ENCODE data around the gene THAP12. TPM values are rescaled to one million over a fixed set of nuclear protein-coding genes. Genes with fewer than 3 reads are reported as not detected.

THAP12 gene
- total RNA-seq, 5 donors from 2014 or later (not counting 1 experiment from before 2014, with no cell fraction given), result 41.0 to 51.3 (median 49.0) TPM

- no peak overlapping the region for H3K4me3 ChIP-seq (ENCODE audit: control insufficient read depth in 1 of 2, extremely low read depth in 1 of 2, low read length in 1 of 2)
- no peaks in the 10 kb centered on the region for H3K9me3 ChIP-seq
- ChIA-PET POLR2A (no interaction called here), CTCF (interaction anchor here (0.5 to 1.0 kb wide), 3 partner anchors 23 to 109 kb away, joined by 3 to 5 read pairs (median 4); no protein-coding TSS in a partner anchor)
- H3K4me3 Mint-ChIP-seq, result no peak overlapping the region
- no peak overlapping the region for H3K27ac ChIP-seq (ENCODE audit: low read length)
- H3K36me3 Mint-ChIP-seq, result no peaks in the 10 kb centered on the region
- H3K27me3 ChIP-seq (replicated peaks in 1 of 2; ENCODE audit: control insufficient read depth in 2 of 2, extremely low read depth in 1 of 2, insufficient read depth in 2 of 2, low read length in 1 of 2), result peaks cover 0 to 44% of the 10 kb centered on the region in 2 experiments
- peaks cover 0 to 9% (median 0%) of the 10 kb centered on the region in 3 donors for H3K4me1 Mint-ChIP-seq
- no peaks in the 10 kb centered on the region for H3K36me3 ChIP-seq (ENCODE audit: control insufficient read depth in 2 of 2, extremely low read depth in 1 of 2, insufficient read depth in 1 of 2, low read length in 1 of 2)
- no peak overlapping the region for H3K27ac Mint-ChIP-seq
- no CpG with 5 or more reads among the region's 3 CpGs for WGBS (ENCODE audit: insufficient coverage)
- peaks cover 0 to 6% of the 10 kb centered on the region in 2 experiments for H3K4me1 ChIP-seq (ENCODE audit: control insufficient read depth in 1 of 2, extremely low read depth in 1 of 2, insufficient read depth in 2 of 2, low read length in 2 of 2)
- H3K9me3 Mint-ChIP-seq, result no peaks in the 10 kb centered on the region
- H3K27me3 Mint-ChIP-seq, result peaks cover 23 to 25% of the 10 kb centered on the region in 2 donors
- ATAC-seq (replicated peaks in 1 of 4) (no peak), DNase-seq (no peak)
These were observed 64.2 kb downstream of the THAP12 start for GRCh38 chr11:76316726-76317125.

- Histone ChIP-seq H3K4me3 (ENCODE audit: control insufficient read depth in 1 of 2, extremely low read depth in 1 of 2, low read length in 1 of 2) (no peak overlapping the region), H3K36me3 (ENCODE audit: control insufficient read depth in 2 of 2, extremely low read depth in 1 of 2, insufficient read depth in 1 of 2, low read length in 1 of 2) (no peaks in the 10 kb centered on the region), H3K4me1 (ENCODE audit: control insufficient read depth in 1 of 2, extremely low read depth in 1 of 2, insufficient read depth in 2 of 2, low read length in 2 of 2) (peaks cover 0 to 6% of the 10 kb centered on the region in 2 experiments), H3K27ac (ENCODE audit: low read length) (no peak overlapping the region), H3K9me3 (no peaks in the 10 kb centered on the region), H3K27me3 (replicated peaks in 1 of 2; ENCODE audit: control insufficient read depth in 2 of 2, extremely low read depth in 1 of 2, insufficient read depth in 2 of 2, low read length in 1 of 2) (peaks cover 0 to 34% of the 10 kb centered on the region in 2 experiments)
- DNase-seq, result no peak
- Mint-ChIP-seq H3K4me1 (peaks cover 0 to 9% (median 0%) of the 10 kb centered on the region in 3 donors), H3K27me3 (peaks cover 10 to 12% of the 10 kb centered on the region in 2 donors), H3K27ac (no peak overlapping the region), H3K9me3 (no peaks in the 10 kb centered on the region), H3K4me3 (no peak overlapping the region), H3K36me3 (no peaks in the 10 kb centered on the region)
- 90% methylated on average over 3 of the region's 8 CpGs for WGBS (ENCODE audit: insufficient coverage)
- CTCF ChIA-PET, result no interaction called here
- ATAC-seq (replicated peaks in 1 of 4), result no peak
- POLR2A ChIA-PET, result no interaction called here
These were observed 65.6 kb downstream of the THAP12 start for GRCh38 chr11:76315182-76315853.

GRCh38 chr11:76314741-76315090, 66.2 kb downstream of the THAP12 start:
- no peak overlapping the region for H3K4me3 Mint-ChIP-seq
- ATAC-seq (replicated peaks in 1 of 4) (no peak), DNase-seq (no peak)
- H3K9me3 Mint-ChIP-seq, result no peaks in the 10 kb centered on the region
- CTCF ChIA-PET, result interaction anchor here in 1 of 2 donors (1.5 kb wide), 1 partner anchor 108 kb away, joined by 3 read pairs; no protein-coding TSS in a partner anchor
- no peak overlapping the region for H3K27ac ChIP-seq (ENCODE audit: low read length)
- no peak overlapping the region for H3K27ac Mint-ChIP-seq
- no peaks in the 10 kb centered on the region for H3K36me3 Mint-ChIP-seq
- H3K27me3 ChIP-seq (replicated peaks in 1 of 2; ENCODE audit: control insufficient read depth in 2 of 2, extremely low read depth in 1 of 2, insufficient read depth in 2 of 2, low read length in 1 of 2), result peaks cover 0 to 28% of the 10 kb centered on the region in 2 experiments
- H3K27me3 Mint-ChIP-seq, result peaks cover 4 to 7% of the 10 kb centered on the region in 2 donors
- H3K4me1 ChIP-seq (ENCODE audit: control insufficient read depth in 1 of 2, extremely low read depth in 1 of 2, insufficient read depth in 2 of 2, low read length in 2 of 2), result peaks cover 0 to 6% of the 10 kb centered on the region in 2 experiments
- H3K36me3 ChIP-seq (ENCODE audit: control insufficient read depth in 2 of 2, extremely low read depth in 1 of 2, insufficient read depth in 1 of 2, low read length in 1 of 2), result no peaks in the 10 kb centered on the region
- POLR2A ChIA-PET, result no interaction called here
- H3K4me3 ChIP-seq (ENCODE audit: control insufficient read depth in 1 of 2, extremely low read depth in 1 of 2, low read length in 1 of 2), result no peak overlapping the region
- no peaks in the 10 kb centered on the region for H3K9me3 ChIP-seq
- peaks cover 0 to 9% (median 0%) of the 10 kb centered on the region in 3 donors for H3K4me1 Mint-ChIP-seq
- 100% methylated on average over 2 of the region's 4 CpGs for WGBS (ENCODE audit: insufficient coverage)

DNA sequence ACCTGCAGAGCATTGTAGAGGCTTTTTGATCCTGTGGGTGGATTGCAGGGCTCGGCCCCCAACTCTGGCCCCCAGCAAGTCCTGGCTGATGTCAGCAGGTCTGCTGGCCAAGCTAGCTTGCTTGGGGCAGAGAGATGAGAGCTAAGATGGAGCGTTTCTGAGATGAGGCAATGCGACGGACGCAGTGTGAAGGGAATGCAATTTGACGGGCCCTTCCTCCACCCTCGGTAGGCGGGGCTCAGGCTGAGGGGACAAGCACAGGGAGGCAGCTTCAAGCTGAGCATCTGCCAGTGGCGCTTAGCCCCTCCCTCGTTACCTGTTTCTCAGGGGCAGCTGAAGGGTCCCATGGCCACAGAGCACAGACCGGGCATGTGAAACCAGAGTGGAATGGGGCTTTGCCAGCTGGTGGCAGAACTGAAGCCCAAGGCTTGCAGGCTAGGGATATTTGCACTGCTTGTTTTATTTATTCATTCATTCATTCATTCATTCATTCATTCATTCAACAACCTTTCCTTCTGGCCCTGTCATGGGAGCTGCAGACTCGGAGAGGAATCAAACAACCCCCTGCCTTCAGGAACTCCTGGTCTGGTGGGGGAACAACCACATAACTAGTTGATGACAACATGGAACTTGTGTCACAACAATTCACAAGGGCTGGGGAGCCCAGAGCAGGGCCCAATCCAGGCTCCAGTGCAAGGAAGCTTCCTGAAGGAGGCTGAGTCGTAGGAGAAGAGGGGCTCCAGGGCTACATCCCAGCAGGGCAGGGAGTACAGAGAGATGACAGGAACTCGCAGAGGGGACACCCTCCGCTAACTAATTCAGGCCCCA, 66.8 kb downstream of the THAP12 start:
- Histone ChIP-seq H3K9me3 (no peaks in the 10 kb centered on the region), H3K4me1 (ENCODE audit: control insufficient read depth in 1 of 2, extremely low read depth in 1 of 2, insufficient read depth in 2 of 2, low read length in 2 of 2) (peaks cover 0 to 6% of the 10 kb centered on the region in 2 experiments), H3K4me3 (ENCODE audit: control insufficient read depth in 1 of 2, extremely low read depth in 1 of 2, low read length in 1 of 2) (no peak overlapping the region), H3K27ac (ENCODE audit: low read length) (no peak overlapping the region), H3K27me3 (replicated peaks in 1 of 2; ENCODE audit: control insufficient read depth in 2 of 2, extremely low read depth in 1 of 2, insufficient read depth in 2 of 2, low read length in 1 of 2) (peaks cover 0 to 26% of the 10 kb centered on the region in 2 experiments), H3K36me3 (ENCODE audit: control insufficient read depth in 2 of 2, extremely low read depth in 1 of 2, insufficient read depth in 1 of 2, low read length in 1 of 2) (no peaks in the 10 kb centered on the region)
- Mint-ChIP-seq H3K27me3 (peaks cover 3 to 4% of the 10 kb centered on the region in 2 donors), H3K36me3 (no peaks in the 10 kb centered on the region), H3K27ac (no peak overlapping the region), H3K9me3 (no peaks in the 10 kb centered on the region), H3K4me3 (no peak overlapping the region), H3K4me1 (peaks cover 0 to 9% (median 0%) of the 10 kb centered on the region in 3 donors)
- ATAC-seq (replicated peaks in 1 of 4) (no peak), DNase-seq (no peak)
- POLR2A ChIA-PET, result no interaction called here
- CTCF ChIA-PET, result interaction anchor here in 1 of 2 donors (1.5 kb wide), 1 partner anchor 107 kb away, joined by 3 read pairs; no protein-coding TSS in a partner anchor
- 79% methylated on average over 13 of the region's 15 CpGs for WGBS (ENCODE audit: insufficient coverage)

GRCh38 chr11:76313271-76313670, 67.7 kb downstream of the THAP12 start:
- Histone ChIP-seq H3K27me3 (replicated peaks in 1 of 2; ENCODE audit: control insufficient read depth in 2 of 2, extremely low read depth in 1 of 2, insufficient read depth in 2 of 2, low read length in 1 of 2) (peaks cover 0 to 18% of the 10 kb centered on the region in 2 experiments), H3K36me3 (ENCODE audit: control insufficient read depth in 2 of 2, extremely low read depth in 1 of 2, insufficient read depth in 1 of 2, low read length in 1 of 2) (no peaks in the 10 kb centered on the region), H3K27ac (ENCODE audit: low read length) (no peak overlapping the region), H3K9me3 (no peaks in the 10 kb centered on the region), H3K4me3 (ENCODE audit: control insufficient read depth in 1 of 2, extremely low read depth in 1 of 2, low read length in 1 of 2) (no peak overlapping the region), H3K4me1 (ENCODE audit: control insufficient read depth in 1 of 2, extremely low read depth in 1 of 2, insufficient read depth in 2 of 2, low read length in 2 of 2) (no peaks in the 10 kb centered on the region)
- no peaks in the 10 kb centered on the region for H3K9me3 Mint-ChIP-seq
- no peaks in the 10 kb centered on the region for H3K27me3 Mint-ChIP-seq
- CTCF ChIA-PET, result interaction anchor here in 1 of 2 donors (1.5 kb wide), 1 partner anchor 106 kb away, joined by 3 read pairs; no protein-coding TSS in a partner anchor
- H3K27ac Mint-ChIP-seq, result no peak overlapping the region
- H3K36me3 Mint-ChIP-seq, result no peaks in the 10 kb centered on the region
- no peak for DNase-seq
- no peak for ATAC-seq (replicated peaks in 1 of 4)
- H3K4me1 Mint-ChIP-seq, result peaks cover 0 to 9% (median 0%) of the 10 kb centered on the region in 3 donors
- WGBS (ENCODE audit: insufficient coverage), result no CpG with 5 or more reads among the region's 3 CpGs
- H3K4me3 Mint-ChIP-seq, result no peak overlapping the region
- POLR2A ChIA-PET, result no interaction called here

- no peaks in the 10 kb centered on the region for H3K36me3 ChIP-seq (ENCODE audit: control insufficient read depth in 2 of 2, extremely low read depth in 1 of 2, insufficient read depth in 1 of 2, low read length in 1 of 2)
- no peaks in the 10 kb centered on the region for H3K27me3 Mint-ChIP-seq
- no peaks in the 10 kb centered on the region for H3K9me3 Mint-ChIP-seq
- WGBS (ENCODE audit: insufficient coverage), result 87% methylated on average over 11 of the region's 13 CpGs
- DNase-seq (no peak), ATAC-seq (replicated peaks in 1 of 4) (no peak)
- ChIA-PET CTCF (no interaction called here), POLR2A (no interaction called here)
- H3K27me3 ChIP-seq (replicated peaks in 1 of 2; ENCODE audit: control insufficient read depth in 2 of 2, extremely low read depth in 1 of 2, insufficient read depth in 2 of 2, low read length in 1 of 2), result peaks cover 0 to 9% of the 10 kb centered on the region in 2 experiments
- no peak overlapping the region for H3K27ac Mint-ChIP-seq
- no peaks in the 10 kb centered on the region for H3K9me3 ChIP-seq
- H3K36me3 Mint-ChIP-seq, result no peaks in the 10 kb centered on the region
- H3K4me3 ChIP-seq (ENCODE audit: control insufficient read depth in 1 of 2, extremely low read depth in 1 of 2, low read length in 1 of 2), result no peak overlapping the region
- H3K27ac ChIP-seq (ENCODE audit: low read length), result no peak overlapping the region
- no peaks in the 10 kb centered on the region for H3K4me1 ChIP-seq (ENCODE audit: control insufficient read depth in 1 of 2, extremely low read depth in 1 of 2, insufficient read depth in 2 of 2, low read length in 2 of 2)
- peaks cover 0 to 9% (median 0%) of the 10 kb centered on the region in 3 donors for H3K4me1 Mint-ChIP-seq
- H3K4me3 Mint-ChIP-seq, result no peak overlapping the region
These were observed 69.9 kb downstream of the THAP12 start for GRCh38 chr11:76310832-76311595.

All from T-cell (primary cell).